ENCODE results near the gene GTSE1. TPM values are rescaled to one million over a fixed set of nuclear protein-coding genes. Genes with fewer than 3 reads are reported as not detected.

The GTSE1 gene
- total RNA-seq, 1 donor from 2014 or later: 16.7 TPM

- peaks cover 25% of the 10 kb centered on the region for H3K36me3 Mint-ChIP-seq
- H3K9me3 Mint-ChIP-seq: no peaks in the 10 kb centered on the region
- no peaks in the 10 kb centered on the region for H3K4me1 Mint-ChIP-seq
- no peak overlapping the region for H3K4me3 Mint-ChIP-seq
- DNase-seq (ENCODE audit: low spot score in 2 of 2, unreplicated experiment in 2 of 2): no peak
- TF ChIP-seq CTCF (IDR thresholded peaks at IDR 0.05; ENCODE audit: unreplicated experiment): no peak
- H3K27me3 Mint-ChIP-seq (ENCODE audit: low read depth): no peaks in the 10 kb centered on the region
- H3K27ac Mint-ChIP-seq: no peak overlapping the region
Measured at GRCh38 chr22:46286941-46287872, 9.5 kb upstream of the GTSE1 start.

- Mint-ChIP-seq H3K27ac (no peak overlapping the region), H3K9me3 (no peaks in the 10 kb centered on the region), H3K4me1 (no peaks in the 10 kb centered on the region), H3K36me3 (peaks cover 32% of the 10 kb centered on the region), H3K27me3 (ENCODE audit: low read depth) (no peaks in the 10 kb centered on the region), H3K4me3 (no peak overlapping the region)
- no peak for DNase-seq (ENCODE audit: low spot score in 2 of 2, unreplicated experiment in 2 of 2)
- TF ChIP-seq CTCF (IDR thresholded peaks at IDR 0.05; ENCODE audit: unreplicated experiment): no peak
Measured at GRCh38 chr22:46287873-46288751, 8.6 kb upstream of the GTSE1 start.

- Mint-ChIP-seq H3K9me3 (no peaks in the 10 kb centered on the region), H3K4me3 (no peak overlapping the region), H3K27ac (no peak overlapping the region), H3K27me3 (ENCODE audit: low read depth) (no peaks in the 10 kb centered on the region), H3K36me3 (peaks cover 33% of the 10 kb centered on the region), H3K4me1 (no peaks in the 10 kb centered on the region)
- no peak for DNase-seq (ENCODE audit: low spot score in 2 of 2, unreplicated experiment in 2 of 2)
- TF ChIP-seq CTCF (IDR thresholded peaks at IDR 0.05; ENCODE audit: unreplicated experiment): no peak
Measured at GRCh38 chr22:46288846-46289243, 7.8 kb upstream of the GTSE1 start.

GRCh38 chr22:46289244-46289891, 7.3 kb upstream of the GTSE1 start:
- Mint-ChIP-seq H3K4me3 (no peak overlapping the region), H3K36me3 (peaks cover 28% of the 10 kb centered on the region), H3K9me3 (no peaks in the 10 kb centered on the region), H3K4me1 (no peaks in the 10 kb centered on the region), H3K27me3 (ENCODE audit: low read depth) (no peaks in the 10 kb centered on the region), H3K27ac (no peak overlapping the region)
- TF ChIP-seq CTCF (IDR thresholded peaks at IDR 0.05; ENCODE audit: unreplicated experiment): no peak
- DNase-seq (ENCODE audit: low spot score in 2 of 2, unreplicated experiment in 2 of 2): no peak

- H3K4me1 Mint-ChIP-seq: peaks cover 3% of the 10 kb centered on the region
- no peaks in the 10 kb centered on the region for H3K27me3 Mint-ChIP-seq (ENCODE audit: low read depth)
- no peak for DNase-seq (ENCODE audit: low spot score in 2 of 2, unreplicated experiment in 2 of 2)
- TF ChIP-seq CTCF (IDR thresholded peaks at IDR 0.05; ENCODE audit: unreplicated experiment): no peak
- peaks cover 24% of the 10 kb centered on the region for H3K36me3 Mint-ChIP-seq
- H3K9me3 Mint-ChIP-seq: no peaks in the 10 kb centered on the region
- no peak overlapping the region for H3K4me3 Mint-ChIP-seq
- H3K27ac Mint-ChIP-seq: no peak overlapping the region
Measured at GRCh38 chr22:46290121-46290842, 6.4 kb upstream of the GTSE1 start.

Measured in mesothelial cell of epicardium (in vitro differentiated cells).